SHP77 treated with DMSO at 0.1 percent for 48 hours (cell line): ENCODE results near the gene CD74.
"Not testable (repeated sequence)": the region's sequence is repeated elsewhere in the genome, so short reads cannot be mapped to it uniquely, and the experiment has no call there.

Experiments used
- DNase-seq: peaks from one replicate; lab custom pipeline; 2025; lab: John Stamatoyannopoulos, UW

CD74 gene

GRCh38 chr5:150441813-150442698 is 29.3 kb upstream of the CD74 start:
- no peak for DNase-seq

DNA sequence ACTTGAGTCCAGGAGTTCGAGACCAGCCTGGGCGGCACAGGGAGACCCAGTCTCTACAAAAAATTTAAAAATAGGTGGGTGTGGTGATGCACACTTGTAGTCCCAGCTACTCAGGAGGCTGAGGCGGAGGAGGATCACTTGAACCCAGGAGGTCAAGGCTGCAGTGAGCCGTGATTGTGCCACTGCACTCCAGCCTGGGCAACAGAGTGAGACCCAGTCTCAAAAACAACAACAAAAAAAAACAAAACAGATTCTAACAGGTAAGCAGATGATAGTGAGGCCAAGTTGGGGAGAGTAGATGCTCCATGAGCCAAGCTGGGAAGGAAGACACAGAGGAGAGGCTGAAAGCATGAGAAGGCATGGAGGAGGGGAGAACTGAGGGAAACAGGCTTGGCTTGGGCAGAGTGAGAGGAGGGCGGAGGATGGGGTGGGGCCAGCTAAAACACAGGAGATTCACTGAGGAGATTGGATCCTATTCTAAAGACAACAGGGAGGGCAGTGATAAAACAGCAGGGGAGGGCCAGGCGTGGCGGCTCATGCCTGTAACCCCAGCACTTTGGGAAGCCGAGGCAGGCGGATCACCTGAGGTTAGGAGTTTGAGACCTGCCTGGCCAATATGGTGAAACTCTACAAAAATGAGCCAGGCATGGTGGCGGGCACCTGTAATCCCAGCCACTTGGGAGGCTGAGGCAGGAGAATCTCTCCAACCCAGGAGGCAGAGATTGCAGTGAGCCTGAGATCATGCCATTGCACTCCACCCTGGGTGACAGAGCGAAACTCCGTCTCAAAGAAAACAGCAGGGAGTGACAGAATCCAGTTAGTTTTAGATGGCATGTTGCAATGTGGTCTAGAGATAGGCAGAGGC is 28.5 kb upstream of the CD74 start:
- DNase-seq, result no peak

- DNase-seq, result no peak
These were observed 26.3 kb upstream of the CD74 start for GRCh38 chr5:150438873-150439546.

- peak; percentile 75 for DNase-seq
These were observed 23.5 kb upstream of the CD74 start for GRCh38 chr5:150436141-150436680.

DNA sequence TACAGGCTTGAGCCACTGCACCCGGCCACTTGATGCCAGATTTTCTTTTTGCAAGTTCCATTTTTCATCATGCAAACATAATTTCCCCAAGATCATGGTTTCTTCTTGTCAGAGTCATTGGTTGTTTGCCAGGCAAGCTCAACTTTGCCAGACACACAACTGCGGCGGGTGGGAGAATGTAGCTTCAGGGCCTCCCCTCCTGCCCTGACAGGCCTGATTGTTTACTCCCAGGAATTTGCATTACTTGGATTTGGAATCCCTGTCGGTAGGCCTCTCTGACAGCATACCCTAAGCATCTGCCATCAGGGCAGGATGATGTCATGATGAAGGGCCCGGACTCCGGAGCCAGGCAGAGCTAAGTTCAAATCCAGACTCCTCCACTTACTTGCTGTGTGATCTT is 21.8 kb upstream of the CD74 start:
- no peak for DNase-seq

DNA sequence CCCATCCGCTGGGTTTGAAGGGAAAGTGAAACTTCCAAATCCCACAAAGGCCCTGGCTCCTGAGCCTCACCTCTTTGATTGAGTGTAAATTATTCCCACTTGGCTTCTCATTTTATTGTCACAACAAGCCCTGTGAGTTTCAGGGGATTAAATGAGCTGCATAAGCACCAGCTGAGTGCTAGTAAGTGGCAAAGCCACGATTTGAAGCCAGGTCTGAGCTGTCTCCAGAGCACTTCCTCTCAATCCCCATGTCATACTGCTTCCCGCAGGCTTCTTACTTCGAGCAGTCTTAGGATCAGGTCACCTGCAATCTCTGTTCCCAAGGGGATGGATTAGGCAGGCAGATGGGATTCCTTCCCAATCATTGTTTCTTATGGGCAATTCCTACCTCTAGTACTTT is 18.9 kb upstream of the CD74 start:
- DNase-seq, result no peak

GRCh38 chr5:150431048-150431447 is 18.3 kb upstream of the CD74 start:
- no peak for DNase-seq

DNA sequence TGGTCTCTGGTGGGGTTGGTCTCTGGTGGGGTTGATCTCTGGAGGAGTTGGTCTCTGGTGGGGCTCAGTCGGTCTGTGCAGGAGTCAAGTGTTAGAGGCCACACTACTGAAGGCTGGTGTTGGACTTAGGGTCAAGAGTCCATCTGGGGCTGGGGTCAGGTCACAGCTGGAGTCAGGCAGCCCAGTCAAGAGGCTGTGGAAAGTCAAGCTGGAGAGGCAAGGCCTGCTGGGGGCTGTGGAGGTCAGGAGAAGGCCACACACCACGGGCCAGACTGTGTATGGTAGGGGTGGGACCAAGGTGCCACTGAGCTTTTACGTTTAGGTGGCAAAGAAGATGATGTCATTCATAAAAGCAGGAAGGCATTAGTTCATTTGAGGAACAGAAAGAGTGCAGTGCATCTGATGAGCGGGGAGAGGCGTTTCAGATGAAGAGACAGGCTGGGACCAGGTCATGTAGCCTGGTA is 16.7 kb upstream of the CD74 start:
- DNase-seq, result no peak

DNA sequence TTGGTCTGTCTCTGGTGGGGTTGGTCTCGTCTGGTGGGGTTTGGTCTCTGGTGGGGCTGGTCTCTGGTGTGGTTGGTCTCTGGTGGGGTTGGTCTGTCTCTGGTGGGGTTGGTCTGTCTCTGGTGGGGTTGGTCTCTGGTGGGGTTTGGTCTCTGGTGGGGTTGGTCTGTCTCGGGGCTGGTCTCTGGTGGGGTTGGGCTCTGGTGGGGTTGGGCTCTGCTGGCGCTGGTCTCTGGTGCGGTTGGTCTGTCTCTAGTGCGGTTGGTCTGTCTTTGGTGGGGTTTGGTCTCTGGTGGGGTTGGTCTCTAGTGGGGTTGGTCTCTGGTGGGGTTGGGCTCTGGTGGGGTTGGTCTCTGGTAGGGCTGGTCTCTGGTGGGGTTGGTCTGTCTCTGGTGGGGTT is 16.3 kb upstream of the CD74 start:
- DNase-seq, result no peak

GRCh38 chr5:150428106-150428876 is 15.6 kb upstream of the CD74 start:
- no peak for DNase-seq

GRCh38 chr5:150426165-150426564 is 13.5 kb upstream of the CD74 start:
- not testable (repeated sequence) for DNase-seq

DNA sequence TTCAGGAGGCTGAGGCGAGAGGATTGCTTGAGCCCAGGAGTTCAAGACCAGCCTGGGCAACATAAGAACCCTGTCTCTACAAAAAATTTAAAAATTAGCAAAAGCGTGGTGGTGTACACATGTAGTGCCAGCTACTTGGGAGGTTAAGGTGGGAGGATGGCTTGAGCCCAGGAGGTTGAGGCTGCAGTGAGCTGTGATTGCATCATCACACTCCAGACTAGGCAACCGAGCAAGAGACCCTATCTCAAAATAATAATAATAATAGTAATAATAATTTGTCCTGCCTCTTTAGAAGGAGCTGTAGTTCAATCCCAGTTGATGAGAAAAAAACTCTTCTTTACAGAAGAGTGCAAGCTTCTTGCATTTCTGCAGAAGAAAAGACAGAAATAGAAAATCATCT is 10.0 kb upstream of the CD74 start:
- no peak for DNase-seq

DNA sequence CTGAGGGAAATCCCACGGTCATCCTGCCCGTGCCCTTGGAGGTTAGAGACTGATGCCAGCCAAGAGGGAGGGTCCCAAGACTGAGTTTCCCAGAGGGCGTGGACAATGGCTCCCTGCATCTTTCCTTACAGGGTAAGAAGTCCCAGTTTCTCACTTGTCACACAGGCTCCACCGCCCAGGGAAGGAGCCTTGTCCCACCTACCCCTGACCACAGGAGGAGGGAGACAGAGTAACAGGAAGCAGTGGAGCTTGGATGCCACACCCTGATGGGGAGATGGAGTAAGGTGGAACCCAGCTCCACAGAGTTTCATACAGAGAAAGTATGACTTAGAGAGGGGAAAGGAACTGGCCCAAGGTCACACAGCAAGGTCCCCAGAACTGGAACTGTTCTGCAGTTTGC is 9.4 kb upstream of the CD74 start:
- no peak for DNase-seq

- no peak for DNase-seq
These were observed 7.0 kb upstream of the CD74 start for GRCh38 chr5:150419630-150420270.

- not testable (repeated sequence) for DNase-seq
These were observed 1.4 kb upstream of the CD74 start for GRCh38 chr5:150413902-150414790.

DNA sequence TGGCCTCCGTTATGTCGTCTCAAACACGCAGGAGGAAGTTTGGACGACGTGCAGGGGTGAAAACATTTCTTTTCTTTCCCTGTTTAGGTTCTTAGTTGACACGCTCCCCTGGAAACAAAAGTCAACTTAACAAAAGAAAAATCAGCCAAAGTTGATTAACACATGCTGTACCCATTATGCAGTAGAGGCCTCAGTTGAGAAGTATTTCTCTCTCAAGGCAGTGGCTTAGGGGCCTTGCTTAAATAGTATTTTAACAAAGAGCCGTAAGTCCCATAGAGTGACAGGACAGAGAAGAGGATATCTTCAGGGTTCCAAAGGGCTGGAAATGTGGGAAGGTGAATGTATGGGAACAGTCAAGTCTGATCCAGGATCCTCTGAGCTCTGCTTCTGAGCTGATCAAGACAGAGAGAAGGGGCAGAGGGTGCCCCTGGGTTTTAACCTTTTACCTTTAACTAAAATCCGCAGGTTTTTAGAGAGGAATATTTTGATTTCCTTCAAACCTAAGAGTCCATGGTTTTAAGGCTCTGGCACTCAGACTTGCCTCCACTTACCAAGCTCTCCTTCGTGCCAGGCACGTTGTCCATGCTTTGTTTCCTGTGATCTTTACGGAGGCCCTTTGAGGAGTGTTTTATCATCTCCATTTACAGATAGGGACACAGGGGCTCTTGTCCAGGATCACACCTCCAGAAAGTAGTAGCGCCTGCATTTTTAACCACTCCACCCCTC is 629 bp upstream of the CD74 start:
- no peak for DNase-seq

- DNase-seq, result no peak
These were observed 1.3 kb downstream of the CD74 start for GRCh38 chr5:150411245-150411979.

- DNase-seq, result peak; percentile 25
These were observed 2.0 kb downstream of the CD74 start for GRCh38 chr5:150410524-150411244.
